ENCODE results near the gene ADAMTSL2. TPM values are rescaled to one million over a fixed set of nuclear protein-coding genes. Genes with fewer than 3 reads are reported as not detected.

The ADAMTSL2 gene
- total and polyA plus RNA-seq, 12 donors, result 1.00 to 138 (median 56.8) TPM

DNA sequence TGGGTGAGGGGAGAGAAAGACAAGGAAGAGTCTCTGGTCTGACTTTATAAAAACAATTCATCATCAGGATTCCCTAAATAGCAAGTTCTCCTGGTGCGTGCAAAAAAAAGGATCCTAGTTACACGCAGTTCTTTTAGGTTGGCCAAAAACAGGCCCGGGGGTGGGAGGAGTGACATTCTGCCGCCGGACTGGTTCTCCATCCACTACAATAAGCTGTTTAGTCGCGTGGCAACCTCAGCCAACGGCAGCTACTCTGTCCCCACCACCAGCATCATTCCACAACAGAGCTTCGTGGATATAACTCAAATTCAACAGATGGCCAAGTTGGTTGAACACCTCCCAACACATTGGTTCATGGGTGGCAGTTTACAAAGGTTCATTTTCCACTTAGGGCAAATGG, 77.5 kb downstream of the ADAMTSL2 start:
- 75 to 87% (median 77%) methylated on average over 9 of the region's 9 CpGs for WGBS, 4 donors
- Histone ChIP-seq H3K27ac (no peak overlapping the region), H3K27me3 (peaks cover 30% of the 10 kb centered on the region), H3K36me3 (replicated peaks in 1 of 2) (no peaks in the 10 kb centered on the region), H3K4me3 (no peak overlapping the region), H3K4me1 (replicated peaks in 1 of 2) (no peaks in the 10 kb centered on the region), H3K9me3 (replicated peaks in 1 of 3) (no peaks in the 10 kb centered on the region)
- no peak for DNase-seq
- intact Hi-C loops (cut with DNase I), result no loop called here
- no peak for TF ChIP-seq POLR2A (IDR thresholded peaks at IDR 0.05)
- TF ChIP-seq CTCF (IDR thresholded peaks at IDR 0.05), result no peak

- Histone ChIP-seq H3K4me3 (no peak overlapping the region), H3K36me3 (replicated peaks in 1 of 2) (no peaks in the 10 kb centered on the region), H3K27ac (no peak overlapping the region), H3K9me3 (replicated peaks in 1 of 3) (no peaks in the 10 kb centered on the region), H3K27me3 (peaks cover 27% of the 10 kb centered on the region), H3K4me1 (replicated peaks in 1 of 2) (no peaks in the 10 kb centered on the region)
- DNase-seq, result no peak
- WGBS, 4 donors, result 69 to 75% (median 72%) methylated on average over 8 of the region's 8 CpGs
- intact Hi-C loops (cut with DNase I), result no loop called here
- TF ChIP-seq CTCF (IDR thresholded peaks at IDR 0.05) (no peak), POLR2A (IDR thresholded peaks at IDR 0.05) (no peak)
Observed at GRCh38 chr9:133612816-133613215, 78.3 kb downstream of the ADAMTSL2 start.

- Histone ChIP-seq H3K27me3 (peaks cover 27% of the 10 kb centered on the region), H3K36me3 (replicated peaks in 1 of 2) (no peaks in the 10 kb centered on the region), H3K4me1 (replicated peaks in 1 of 2) (no peaks in the 10 kb centered on the region), H3K4me3 (no peak overlapping the region), H3K9me3 (replicated peaks in 1 of 3) (no peaks in the 10 kb centered on the region), H3K27ac (no peak overlapping the region)
- TF ChIP-seq CTCF (IDR thresholded peaks at IDR 0.05), result no peak
- TF ChIP-seq POLR2A (IDR thresholded peaks at IDR 0.05), result no peak
- intact Hi-C loops (cut with DNase I), result no loop called here
- 67 to 76% (median 71%) methylated on average over 16 of the region's 16 CpGs for WGBS, 4 donors
- DNase-seq, result no peak
Observed at GRCh38 chr9:133613432-133613831, 78.9 kb downstream of the ADAMTSL2 start.

DNA sequence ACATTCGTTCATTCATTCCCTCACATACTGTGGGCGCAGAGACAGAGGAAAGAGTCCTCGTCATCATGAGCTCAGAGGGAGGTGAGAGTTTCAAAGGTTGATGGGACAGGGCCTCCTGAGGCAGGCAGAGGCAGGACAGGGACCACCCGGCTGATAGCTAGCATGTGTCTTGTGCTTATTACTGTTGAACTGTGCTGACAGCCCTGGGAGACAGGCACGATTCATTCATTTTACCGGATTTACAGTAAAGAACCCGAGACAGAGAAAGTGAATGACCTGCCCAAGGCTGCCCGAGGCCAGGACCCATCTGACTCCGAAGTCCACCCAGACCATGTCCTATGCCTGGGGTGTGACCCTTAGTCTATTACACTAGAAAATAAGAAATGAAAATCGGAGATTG, 79.6 kb downstream of the ADAMTSL2 start:
- no peaks in the 10 kb centered on the region for H3K9me3 ChIP-seq (replicated peaks in 1 of 3)
- WGBS, 4 donors, result 55 to 63% (median 59%) methylated on average over 10 of the region's 10 CpGs
- TF ChIP-seq CTCF (IDR thresholded peaks at IDR 0.05) (no peak), POLR2A (IDR thresholded peaks at IDR 0.05) (no peak)
- peaks cover 23% of the 10 kb centered on the region for H3K27me3 ChIP-seq
- H3K4me1 ChIP-seq (replicated peaks in 1 of 2), result no peaks in the 10 kb centered on the region
- no peak overlapping the region for H3K4me3 ChIP-seq
- no peaks in the 10 kb centered on the region for H3K36me3 ChIP-seq (replicated peaks in 1 of 2)
- intact Hi-C loops (cut with DNase I), result no loop called here
- no peak for DNase-seq
- no peak overlapping the region for H3K27ac ChIP-seq
